ENCODE results near the gene ARHGAP21. TPM values are rescaled to one million over a fixed set of nuclear protein-coding genes. Genes with fewer than 3 reads are reported as not detected.

The ARHGAP21 gene
- total and polyA plus RNA-seq, 7 donors, result 25.2 to 87.8 (median 53.2) TPM

DNA sequence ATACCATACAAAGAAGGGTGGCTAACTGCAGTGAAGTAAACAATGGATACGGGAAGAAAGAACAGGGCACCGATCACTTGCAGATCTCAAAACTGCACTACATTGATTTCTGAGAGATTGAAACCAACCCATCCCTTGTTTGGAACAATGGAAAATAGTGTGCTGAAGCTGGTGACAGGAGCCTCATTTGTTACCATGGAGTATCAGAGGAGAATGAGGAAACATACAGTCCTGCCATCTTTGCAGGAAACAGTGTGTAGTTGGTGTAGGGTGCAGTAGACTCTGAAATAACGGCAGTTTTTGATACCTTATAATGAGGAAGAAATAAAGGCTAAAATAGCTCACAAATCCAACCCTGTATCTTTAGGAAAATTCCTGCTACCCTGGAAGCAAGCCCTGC is 118.5 kb downstream of the ARHGAP21 start:
- intact Hi-C loops (cut with DNase I), result no loop called here
- H3K4me3 ChIP-seq, result no peak overlapping the region
- DNase-seq, result no peak
- H3K27me3 ChIP-seq, result no peaks in the 10 kb centered on the region
- H3K36me3 ChIP-seq, result peaks cover 5 to 66% (median 14%) of the 10 kb centered on the region in 4 donors
- no peaks in the 10 kb centered on the region for H3K9me3 ChIP-seq
- 91 to 93% methylated on average over 3 of the region's 3 CpGs for WGBS, 2 donors
- H3K27ac ChIP-seq, result no peak overlapping the region
- no peaks in the 10 kb centered on the region for H3K4me1 ChIP-seq
- TF ChIP-seq POLR2A (IDR thresholded peaks at IDR 0.05) (no peak), POLR2AphosphoS5 (IDR thresholded peaks at IDR 0.05) (no peak), EP300 (IDR thresholded peaks at IDR 0.05) (no peak)
- TF ChIP-seq, protein P1, sequence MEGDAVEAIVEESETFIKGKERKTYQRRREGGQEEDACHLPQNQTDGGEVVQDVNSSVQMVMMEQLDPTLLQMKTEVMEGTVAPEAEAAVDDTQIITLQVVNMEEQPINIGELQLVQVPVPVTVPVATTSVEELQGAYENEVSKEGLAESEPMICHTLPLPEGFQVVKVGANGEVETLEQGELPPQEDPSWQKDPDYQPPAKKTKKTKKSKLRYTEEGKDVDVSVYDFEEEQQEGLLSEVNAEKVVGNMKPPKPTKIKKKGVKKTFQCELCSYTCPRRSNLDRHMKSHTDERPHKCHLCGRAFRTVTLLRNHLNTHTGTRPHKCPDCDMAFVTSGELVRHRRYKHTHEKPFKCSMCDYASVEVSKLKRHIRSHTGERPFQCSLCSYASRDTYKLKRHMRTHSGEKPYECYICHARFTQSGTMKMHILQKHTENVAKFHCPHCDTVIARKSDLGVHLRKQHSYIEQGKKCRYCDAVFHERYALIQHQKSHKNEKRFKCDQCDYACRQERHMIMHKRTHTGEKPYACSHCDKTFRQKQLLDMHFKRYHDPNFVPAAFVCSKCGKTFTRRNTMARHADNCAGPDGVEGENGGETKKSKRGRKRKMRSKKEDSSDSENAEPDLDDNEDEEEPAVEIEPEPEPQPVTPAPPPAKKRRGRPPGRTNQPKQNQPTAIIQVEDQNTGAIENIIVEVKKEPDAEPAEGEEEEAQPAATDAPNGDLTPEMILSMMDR (IDR thresholded peaks at IDR 0.05), result no peak

DNA sequence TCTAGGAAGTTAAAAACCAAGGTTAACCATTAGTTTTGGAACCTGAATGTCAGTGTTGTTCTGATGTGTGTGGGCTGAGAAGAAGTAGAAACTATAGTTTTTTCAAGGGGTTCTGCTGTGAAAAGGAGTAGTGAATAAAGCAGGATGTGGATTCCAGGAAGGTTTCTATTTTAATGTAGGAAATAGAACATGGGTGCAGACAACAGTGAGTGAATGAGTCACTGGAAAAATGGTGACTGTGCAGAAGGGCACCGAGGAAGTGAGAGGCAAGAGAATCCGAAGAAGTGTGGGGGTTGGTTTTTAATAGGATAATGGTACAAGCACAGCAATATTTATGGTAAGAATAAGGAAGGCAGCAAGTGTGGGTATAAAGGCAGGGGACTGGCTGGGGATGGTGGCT is 120.4 kb downstream of the ARHGAP21 start:
- DNase-seq, result no peak
- intact Hi-C loops (cut with DNase I), result no loop called here

DNA sequence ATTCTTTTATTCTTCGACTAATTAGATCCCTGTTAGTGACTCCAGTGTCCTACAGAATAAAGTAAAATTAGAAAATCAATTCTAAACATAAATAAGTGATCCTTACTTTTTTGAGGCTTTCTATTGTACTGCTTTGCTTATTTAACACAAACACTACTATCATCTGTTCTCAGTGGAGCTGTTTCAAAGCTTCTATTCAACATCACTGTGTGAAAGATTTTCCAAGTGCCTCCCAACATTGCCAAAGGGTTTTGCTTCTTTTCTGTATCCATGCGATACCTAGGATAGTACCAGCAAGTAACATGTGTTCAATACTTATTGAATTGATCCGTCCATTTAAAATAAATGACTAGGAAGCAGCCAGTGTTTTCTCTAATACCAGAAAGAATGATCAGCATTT is 125.7 kb downstream of the ARHGAP21 start:
- no peak for DNase-seq
- 96 to 98% methylated on average over 3 of the region's 3 CpGs for WGBS, 2 donors

More for the DNA sequence above, 120.4 kb downstream of the ARHGAP21 start:
- H3K36me3 ChIP-seq, result peaks cover 5 to 84% (median 24%) of the 10 kb centered on the region in 4 donors
- H3K27me3 ChIP-seq, result no peaks in the 10 kb centered on the region
- 75 to 80% methylated on average over 2 of the region's 2 CpGs for WGBS, 2 donors
- no peak overlapping the region for H3K4me3 ChIP-seq
- no peaks in the 10 kb centered on the region for H3K4me1 ChIP-seq
- no peak overlapping the region for H3K27ac ChIP-seq
- H3K9me3 ChIP-seq, result no peaks in the 10 kb centered on the region
- TF ChIP-seq POLR2AphosphoS5 (IDR thresholded peaks at IDR 0.05), result no peak
- TF ChIP-seq POLR2A (IDR thresholded peaks at IDR 0.05), result no peak
- TF ChIP-seq EP300 (IDR thresholded peaks at IDR 0.05), result no peak
- TF ChIP-seq, protein P1 (IDR thresholded peaks at IDR 0.05), result no peak

DNA sequence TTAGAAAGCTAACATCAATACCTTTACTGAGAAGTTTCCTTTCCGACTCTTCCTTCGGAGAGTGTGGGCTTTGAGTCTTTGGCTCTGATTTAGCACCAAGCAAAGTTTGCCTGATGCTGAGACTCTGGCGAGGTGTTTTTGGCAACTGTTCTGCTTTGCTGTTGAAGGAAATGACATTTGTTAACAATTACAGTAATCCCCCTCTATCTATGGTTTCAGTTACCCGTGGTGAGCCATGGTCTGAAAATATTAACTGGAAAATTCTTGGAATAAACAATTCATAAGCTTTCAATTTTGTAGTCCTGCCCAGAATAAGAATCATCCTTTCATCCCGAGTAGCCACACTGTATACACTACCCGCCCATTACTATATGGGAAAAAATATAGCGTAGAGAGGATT is 126.3 kb downstream of the ARHGAP21 start:
- no peaks in the 10 kb centered on the region for H3K9me3 ChIP-seq
- peaks cover 21 to 100% (median 49%) of the 10 kb centered on the region in 4 donors for H3K36me3 ChIP-seq
- H3K4me1 ChIP-seq, result no peaks in the 10 kb centered on the region
- WGBS, 2 donors, result 92% methylated on average over 7 of the region's 7 CpGs
- no peaks in the 10 kb centered on the region for H3K27me3 ChIP-seq
- H3K4me3 ChIP-seq, result no peak overlapping the region
- TF ChIP-seq POLR2AphosphoS5 (IDR thresholded peaks at IDR 0.05) (no peak), EP300 (IDR thresholded peaks at IDR 0.05) (no peak), POLR2A (IDR thresholded peaks at IDR 0.05) (no peak)
- TF ChIP-seq, protein P1 (IDR thresholded peaks at IDR 0.05), result no peak
- no peak overlapping the region for H3K27ac ChIP-seq
- intact Hi-C loops (cut with DNase I), result no loop called here
- DNase-seq, result no peak

More for the DNA sequence above, 125.7 kb downstream of the ARHGAP21 start:
- Histone ChIP-seq H3K4me3 (no peak overlapping the region), H3K9me3 (no peaks in the 10 kb centered on the region), H3K27ac (no peak overlapping the region), H3K4me1 (no peaks in the 10 kb centered on the region), H3K36me3 (peaks cover 15 to 100% (median 46%) of the 10 kb centered on the region in 4 donors), H3K27me3 (no peaks in the 10 kb centered on the region)
- no peak for TF ChIP-seq EP300 (IDR thresholded peaks at IDR 0.05)
- TF ChIP-seq POLR2AphosphoS5 (IDR thresholded peaks at IDR 0.05), result no peak
- TF ChIP-seq, protein P1 (IDR thresholded peaks at IDR 0.05), result no peak
- no peak for TF ChIP-seq POLR2A (IDR thresholded peaks at IDR 0.05)
- intact Hi-C loops (cut with DNase I), result no loop called here

Data from sigmoid colon (tissue), 7 donors.